ENCODE results near the gene ID1.

ID1 gene

GRCh38 chr20:31652917-31653396 is 47.9 kb downstream of the ID1 start:
- Histone ChIP-seq H3K9me3 (ENCODE audit: control insufficient read depth, insufficient read depth, low read length) (no peaks in the 10 kb centered on the region), H3F3A (ENCODE audit: control insufficient read depth, insufficient read depth) (no peaks in the 10 kb centered on the region), H3K27ac (ENCODE audit: low read depth, low read length) (no peak overlapping the region), H3K36me3 (ENCODE audit: control insufficient read depth, low read length) (no peaks in the 10 kb centered on the region), H3K4me2 (ENCODE audit: low read length) (no peak overlapping the region), H3K79me2 (ENCODE audit: control insufficient read depth, low read length) (no peaks in the 10 kb centered on the region), H3K27me3 (ENCODE audit: control insufficient read depth, low read length) (peaks cover 6% of the 10 kb centered on the region; the same call in 1 of the 2 replicates), H4K20me1 (ENCODE audit: control insufficient read depth, insufficient read depth, low read depth, low read length) (no peaks in the 10 kb centered on the region), H3K9me2 (replicated peaks; ENCODE audit: control insufficient read depth, low read length) (no peaks in the 10 kb centered on the region), H3K4me3 (ENCODE audit: low read length) (no peak overlapping the region), H3K4me1 (ENCODE audit: control insufficient read depth, low read length) (peaks cover 4% of the 10 kb centered on the region; the same call in 1 of the 2 replicates)
- TF ChIP-seq EZH2phosphoT487 (IDR thresholded peaks at IDR 0.05; ENCODE audit: borderline replicate concordance, low read length), result no peak
- TF ChIP-seq CTCF (IDR thresholded peaks at IDR 0.05; ENCODE audit: low read depth, low read length, poor library complexity, severe bottlenecking), result no peak

GRCh38 chr20:31653561-31653960 is 48.5 kb downstream of the ID1 start:
- Histone ChIP-seq H3K36me3 (ENCODE audit: control insufficient read depth, low read length) (no peaks in the 10 kb centered on the region), H3F3A (ENCODE audit: control insufficient read depth, insufficient read depth) (no peaks in the 10 kb centered on the region), H3K4me3 (ENCODE audit: low read length) (no peak overlapping the region), H3K79me2 (ENCODE audit: control insufficient read depth, low read length) (no peaks in the 10 kb centered on the region), H4K20me1 (ENCODE audit: control insufficient read depth, insufficient read depth, low read depth, low read length) (no peaks in the 10 kb centered on the region), H3K9me3 (ENCODE audit: control insufficient read depth, insufficient read depth, low read length) (no peaks in the 10 kb centered on the region), H3K27ac (ENCODE audit: low read depth, low read length) (no peak overlapping the region), H3K9me2 (replicated peaks; ENCODE audit: control insufficient read depth, low read length) (no peaks in the 10 kb centered on the region), H3K4me2 (ENCODE audit: low read length) (no peak overlapping the region), H3K27me3 (ENCODE audit: control insufficient read depth, low read length) (peaks cover 6% of the 10 kb centered on the region; the same call in 1 of the 2 replicates), H3K4me1 (ENCODE audit: control insufficient read depth, low read length) (peaks cover 4% of the 10 kb centered on the region; the same call in 1 of the 2 replicates)
- no peak for TF ChIP-seq CTCF (IDR thresholded peaks at IDR 0.05; ENCODE audit: low read depth, low read length, poor library complexity, severe bottlenecking)
- no peak for TF ChIP-seq EZH2phosphoT487 (IDR thresholded peaks at IDR 0.05; ENCODE audit: borderline replicate concordance, low read length)

GRCh38 chr20:31654534-31654933 is 49.4 kb downstream of the ID1 start:
- TF ChIP-seq CTCF (IDR thresholded peaks at IDR 0.05; ENCODE audit: low read depth, low read length, poor library complexity, severe bottlenecking) (no peak), EZH2phosphoT487 (IDR thresholded peaks at IDR 0.05; ENCODE audit: borderline replicate concordance, low read length) (no peak)
- H3K79me2 ChIP-seq (ENCODE audit: control insufficient read depth, low read length), result no peaks in the 10 kb centered on the region
- no peaks in the 10 kb centered on the region for H4K20me1 ChIP-seq (ENCODE audit: control insufficient read depth, insufficient read depth, low read depth, low read length)
- H3K4me2 ChIP-seq (ENCODE audit: low read length), result no peak overlapping the region
- H3K27ac ChIP-seq (ENCODE audit: low read depth, low read length), result no peak overlapping the region
- H3K27me3 ChIP-seq (ENCODE audit: control insufficient read depth, low read length), result peaks cover 6% of the 10 kb centered on the region; the same call in 1 of the 2 replicates
- H3K36me3 ChIP-seq (ENCODE audit: control insufficient read depth, low read length), result no peaks in the 10 kb centered on the region
- H3K9me3 ChIP-seq (ENCODE audit: control insufficient read depth, insufficient read depth, low read length), result no peaks in the 10 kb centered on the region
- no peak overlapping the region for H3K4me3 ChIP-seq (ENCODE audit: low read length)
- peaks cover 4% of the 10 kb centered on the region; the same call in 1 of the 2 replicates for H3K4me1 ChIP-seq (ENCODE audit: control insufficient read depth, low read length)
- no peaks in the 10 kb centered on the region for H3F3A ChIP-seq (ENCODE audit: control insufficient read depth, insufficient read depth)
- no peaks in the 10 kb centered on the region for H3K9me2 ChIP-seq (replicated peaks; ENCODE audit: control insufficient read depth, low read length)

All from DOHH2 (cell line).